OCI-LY3 (cell line): ENCODE data around the gene OMG.

ENCODE experiments used
- CTCF ChIP-seq: fragments of 200-600, 300-600 bp; sonication (generic); IDR thresholded peaks from 2 replicates; pipeline ENCODE4 v1.5.1; 2014; ENCODE audit warnings: antibody characterized with exemption, low read length, low read depth
- EZH2phosphoT487 ChIP-seq: fragments of 200-600 bp; shearing (Covaris generic); IDR thresholded peaks from 2 replicates; pipeline ENCODE4 v1.6.1; 2018; ENCODE audit warnings: antibody characterized with exemption, mixed run types, low read depth

GRCh38 chr17:31275116-31275515 lies 21.9 kb downstream of the OMG start:
- no peak for TF ChIP-seq CTCF
- no peak for TF ChIP-seq EZH2phosphoT487
